NCI-H1092 treated with DMSO at 0.1 percent for 48 hours (cell line): ENCODE results near the gene FXYD6.

Experiments
- DNase-seq: peaks from one replicate; lab custom pipeline; 2025; lab: John Stamatoyannopoulos, UW

FXYD6 gene

DNA sequence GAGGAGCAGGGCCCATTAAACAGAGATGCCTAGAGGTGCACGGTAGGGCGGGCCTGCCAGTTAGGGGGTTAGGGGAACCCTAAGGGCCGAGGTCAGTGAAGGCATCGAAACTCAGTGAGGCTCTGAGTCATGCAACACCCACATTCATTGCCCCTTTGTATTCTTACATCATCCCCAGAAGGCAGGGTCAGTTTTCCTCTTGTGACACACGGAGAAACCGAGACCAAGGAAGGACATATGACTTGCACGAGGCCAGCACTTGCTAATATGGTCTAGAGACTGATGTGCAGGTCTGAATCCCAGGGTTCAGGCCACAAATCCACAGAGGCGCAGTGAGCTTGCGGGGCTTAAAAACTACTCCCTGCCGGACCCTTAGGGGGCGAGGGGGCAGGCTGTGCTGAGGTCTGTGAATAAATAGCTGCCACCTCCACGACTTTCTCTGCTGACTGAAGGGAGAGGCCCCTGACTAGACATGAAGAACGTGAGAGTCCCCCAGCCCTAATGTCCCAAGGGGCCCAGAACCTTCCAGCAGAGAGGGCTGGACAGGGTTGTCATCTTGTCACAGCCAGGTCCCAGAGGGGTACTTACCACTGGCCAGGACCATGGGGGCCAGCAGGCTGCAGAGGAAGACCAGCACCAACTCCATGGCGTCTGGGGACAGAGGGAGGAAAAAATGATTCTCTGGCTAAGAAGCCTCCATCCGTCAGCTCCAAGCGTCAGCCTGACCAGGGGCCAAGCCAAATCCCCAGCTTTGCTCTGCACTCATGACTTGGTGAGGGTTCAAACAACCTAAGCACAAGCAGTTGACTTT, 34.1 kb downstream of the FXYD6 start:
- no peak for DNase-seq

- DNase-seq: no peak
Measured at GRCh38 chr11:117841551-117842031, 34.9 kb downstream of the FXYD6 start.

DNA sequence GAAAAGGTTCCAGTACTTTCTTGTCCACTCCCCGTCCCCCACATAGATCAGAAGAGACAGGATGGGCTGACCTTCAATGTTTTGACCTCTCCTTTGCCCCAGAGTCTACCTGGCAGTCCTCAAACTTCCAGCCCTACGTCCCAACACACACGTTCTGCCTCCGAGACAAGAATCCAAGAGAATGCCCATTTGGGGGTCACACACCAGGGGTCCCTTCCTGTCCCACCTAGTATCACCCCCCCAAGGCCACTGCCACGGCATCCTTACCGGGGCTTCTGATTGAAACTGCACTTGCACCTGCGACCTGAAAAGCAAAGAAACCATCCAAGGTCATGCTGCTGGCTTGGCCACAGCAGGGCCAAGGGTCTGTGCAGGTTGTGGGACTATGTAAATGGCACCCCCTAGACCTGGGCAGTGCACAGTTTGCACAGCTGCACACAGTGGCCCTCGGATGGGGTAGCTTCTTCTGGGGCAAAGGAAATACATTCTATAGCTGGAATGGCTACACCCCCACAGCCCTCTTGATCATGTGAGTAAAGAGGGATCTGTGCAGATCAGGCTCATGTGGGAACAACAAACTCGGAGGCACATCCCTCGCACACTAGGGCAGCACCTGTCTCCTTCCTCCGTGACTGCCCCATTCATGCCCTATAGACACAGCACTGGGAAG, 35.4 kb downstream of the FXYD6 start:
- DNase-seq: no peak

- no peak for DNase-seq
Measured at GRCh38 chr11:117839936-117840813, 36.3 kb downstream of the FXYD6 start.

GRCh38 chr11:117839380-117839881, 37.0 kb downstream of the FXYD6 start:
- DNase-seq: no peak

- no peak for DNase-seq
Measured at GRCh38 chr11:117838901-117839300, 37.6 kb downstream of the FXYD6 start.

DNA sequence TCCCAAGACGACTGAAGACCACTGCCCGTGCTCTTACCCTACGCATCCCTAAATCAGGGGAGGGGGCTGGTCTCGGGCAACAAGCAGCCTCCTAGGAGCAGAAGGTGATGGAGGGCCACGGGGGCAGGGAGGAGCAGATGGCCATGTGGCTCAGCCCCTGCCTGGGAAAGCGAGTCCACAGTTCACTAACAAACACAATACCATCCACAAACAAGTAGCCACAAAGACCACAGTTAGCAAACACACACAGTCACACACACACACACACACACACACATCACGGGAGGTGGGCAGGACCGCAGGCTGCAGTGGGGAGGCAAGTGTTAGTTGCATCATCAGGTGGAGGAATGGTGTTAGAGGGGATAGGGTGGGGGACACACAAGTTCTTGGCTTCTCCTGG, 38.7 kb downstream of the FXYD6 start:
- no peak for DNase-seq

DNA sequence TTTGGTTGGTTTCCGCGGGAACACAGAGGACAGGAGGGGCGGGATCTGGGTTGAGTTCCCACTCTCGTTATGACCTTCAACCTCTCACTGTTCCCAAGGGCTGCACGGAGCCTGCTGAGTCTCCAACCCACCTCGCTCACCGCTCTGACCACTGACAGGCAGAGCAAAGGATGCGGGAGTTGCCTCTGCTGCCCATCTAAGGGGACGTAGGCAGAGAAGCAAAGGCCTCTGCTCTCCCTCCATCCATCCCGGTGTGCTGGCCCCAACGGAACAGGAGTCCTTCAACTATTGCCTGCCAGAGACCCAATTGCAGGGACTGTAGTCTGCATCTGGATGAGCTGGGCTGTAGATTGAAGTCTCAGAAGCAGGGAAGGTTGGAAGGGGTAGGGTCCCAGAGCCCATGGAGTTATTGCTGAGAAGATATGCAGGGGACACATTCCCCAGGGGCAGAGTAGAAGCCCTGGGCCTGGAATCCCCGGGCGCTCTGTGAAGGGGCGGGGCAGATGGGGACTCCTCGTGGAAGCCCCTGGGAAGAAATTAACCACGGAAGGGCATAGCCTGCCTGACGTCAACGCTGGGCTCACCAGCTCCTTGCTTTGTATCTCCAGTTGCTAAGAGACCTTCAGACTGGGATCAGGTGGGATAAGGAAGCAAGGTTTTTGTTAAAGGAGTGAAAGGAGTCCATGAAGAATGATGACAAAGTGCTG, 39.2 kb downstream of the FXYD6 start:
- no peak for DNase-seq

- DNase-seq: no peak
Measured at GRCh38 chr11:117836077-117836960, 40.1 kb downstream of the FXYD6 start.

- no peak for DNase-seq
Measured at GRCh38 chr11:117835576-117835975, 40.9 kb downstream of the FXYD6 start.

- DNase-seq: no peak
Measured at GRCh38 chr11:117834838-117835443, 41.5 kb downstream of the FXYD6 start.

- no peak for DNase-seq
Measured at GRCh38 chr11:117834068-117834810, 42.2 kb downstream of the FXYD6 start.

GRCh38 chr11:117833401-117833891, 43.0 kb downstream of the FXYD6 start:
- peak; percentile 87 for DNase-seq

DNA sequence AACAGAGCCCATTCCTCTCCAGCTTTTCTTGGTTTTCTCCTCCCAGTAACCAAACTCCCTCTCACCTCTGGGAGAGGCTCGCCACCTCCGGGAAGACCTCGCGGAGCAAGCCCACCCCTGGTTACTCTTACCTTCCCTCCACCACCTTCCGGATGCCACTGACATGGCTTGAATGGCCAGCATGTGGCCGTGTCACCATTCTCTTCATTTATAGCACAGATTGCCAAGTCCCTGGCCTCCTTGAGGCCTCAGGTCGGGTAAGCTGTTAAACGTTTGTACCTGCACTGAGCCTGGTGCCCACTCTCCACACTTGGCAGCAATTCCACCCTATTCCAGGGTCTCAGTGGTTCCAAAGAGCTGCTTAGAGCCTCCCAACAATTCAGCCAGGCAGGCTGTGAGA, 43.9 kb downstream of the FXYD6 start:
- DNase-seq: no peak

GRCh38 chr11:117831661-117832415, 44.6 kb downstream of the FXYD6 start:
- no peak for DNase-seq

- no peak for DNase-seq
Measured at GRCh38 chr11:117830674-117831351, 45.6 kb downstream of the FXYD6 start.

GRCh38 chr11:117830072-117830471, 46.4 kb downstream of the FXYD6 start:
- no peak for DNase-seq

- no peak for DNase-seq
Measured at GRCh38 chr11:117829369-117829725, 47.1 kb downstream of the FXYD6 start.
